Cardiac septum (tissue), 1 donor: Measurements from ENCODE around the gene SLC4A3. TPM values are rescaled to one million over a fixed set of nuclear protein-coding genes. Genes with fewer than 3 reads are reported as not detected.

Experiments
- DNase-seq: peaks from one replicate; pipeline ENCODE4 v3.0.0-alpha.2; 2020; ENCODE audit warnings: low spot score
- intact Hi-C: fragments of 100-400 bp; cut with DNase I; formaldehyde crosslinking; loops from one replicate; pipeline ENCODE4 v1.14.0; 2022
- total RNA-seq: library from RNA; stranded (reverse); fragmentation: NEBNext Ultra II Directional; extraction: Animal tissue kit (Norgen Biotek cat#: 25700); gene quantifications from one replicate; pipeline ENCODE4 v1.2.1, GENCODE V29; 2021
- donor health status: DM: no; HTN: no; CAD: no.

The SLC4A3 gene
- total RNA-seq, 1 donor from 2014 or later = 396 TPM

GRCh38 chr2:219689676-219690628 lies 62.5 kb downstream of the SLC4A3 start:
- intact Hi-C loops = loop anchor here (2.0 to 10.0 kb wide), 3 partner anchors 45 to 295 kb away; partner anchors contain the start of gene CHPF

GRCh38 chr2:219691571-219691970 lies 64.1 kb downstream of the SLC4A3 start:
- DNase-seq = no peak

More at GRCh38 chr2:219689676-219690628, 62.5 kb downstream of the SLC4A3 start:
- no peak for DNase-seq

More at GRCh38 chr2:219691571-219691970, 64.1 kb downstream of the SLC4A3 start:
- intact Hi-C loops = loop anchor here (10.0 kb wide), 1 partner anchor 297 kb away; no protein-coding TSS in a partner anchor

Other genes with a start within 250 kb of the SLC4A3 start
- gene DNPEP, start 239.7 kb upstream of the SLC4A3 start, total RNA-seq = 47.2 TPM
- 21,230 TPM for gene DES, start 209.3 kb upstream of the SLC4A3 start, total RNA-seq
- 199 TPM for gene SPEG, start 192.8 kb upstream of the SLC4A3 start, total RNA-seq
- gene GMPPA, start 128.7 kb upstream of the SLC4A3 start, total RNA-seq = 22.6 TPM
- gene ASIC4, start 113.1 kb upstream of the SLC4A3 start, total RNA-seq = 0.32 TPM
- gene CHPF, start 83.8 kb upstream of the SLC4A3 start, total RNA-seq = 120 TPM
- 1.8 TPM for gene TMEM198, start 83.6 kb upstream of the SLC4A3 start, total RNA-seq
- 199 TPM for gene OBSL1, start 56.1 kb upstream of the SLC4A3 start, total RNA-seq
- gene INHA, start 55.3 kb upstream of the SLC4A3 start, total RNA-seq = 0.59 TPM
- 20.2 TPM for gene STK11IP, start 29.8 kb upstream of the SLC4A3 start, total RNA-seq